Stimulated activated CD4-positive, alpha-beta T cell treated with anti-CD3 and anti-CD28 coated beads, Interleukin-15, amount 100 ng/mL, for 48 hours (primary cell): ENCODE results near the gene CDHR2.
"Not testable (repeated sequence)": the region's sequence is repeated elsewhere in the genome, so short reads cannot be mapped to it uniquely, and the experiment has no call there.

Experiments
- DNase-seq, 2 donors: peaks; one replicate each; pipeline ENCODE4 v3.0.0-alpha.2; 2020; ENCODE audit warnings: low read depth in 2 of 2

The CDHR2 gene

DNA sequence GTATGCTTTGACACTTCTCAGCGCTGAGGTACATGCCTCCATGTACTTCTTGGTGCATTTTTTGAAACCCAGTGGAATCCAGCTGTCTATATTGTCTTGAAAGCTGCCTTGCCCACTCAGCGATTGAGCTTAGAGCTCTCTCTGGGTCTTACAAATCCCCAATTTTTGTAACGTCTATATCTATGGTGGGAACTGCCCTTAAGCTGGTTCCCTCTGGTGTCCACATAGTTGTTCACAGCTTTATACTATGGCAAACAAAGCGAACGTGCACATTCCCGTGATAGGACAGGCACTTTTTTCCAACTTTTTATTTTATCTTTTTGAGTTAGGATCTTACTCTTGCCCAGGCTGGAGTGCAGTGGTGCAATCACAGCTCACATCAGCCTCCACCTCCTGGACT is 20.9 kb downstream of the CDHR2 start:
- no peak for DNase-seq

DNA sequence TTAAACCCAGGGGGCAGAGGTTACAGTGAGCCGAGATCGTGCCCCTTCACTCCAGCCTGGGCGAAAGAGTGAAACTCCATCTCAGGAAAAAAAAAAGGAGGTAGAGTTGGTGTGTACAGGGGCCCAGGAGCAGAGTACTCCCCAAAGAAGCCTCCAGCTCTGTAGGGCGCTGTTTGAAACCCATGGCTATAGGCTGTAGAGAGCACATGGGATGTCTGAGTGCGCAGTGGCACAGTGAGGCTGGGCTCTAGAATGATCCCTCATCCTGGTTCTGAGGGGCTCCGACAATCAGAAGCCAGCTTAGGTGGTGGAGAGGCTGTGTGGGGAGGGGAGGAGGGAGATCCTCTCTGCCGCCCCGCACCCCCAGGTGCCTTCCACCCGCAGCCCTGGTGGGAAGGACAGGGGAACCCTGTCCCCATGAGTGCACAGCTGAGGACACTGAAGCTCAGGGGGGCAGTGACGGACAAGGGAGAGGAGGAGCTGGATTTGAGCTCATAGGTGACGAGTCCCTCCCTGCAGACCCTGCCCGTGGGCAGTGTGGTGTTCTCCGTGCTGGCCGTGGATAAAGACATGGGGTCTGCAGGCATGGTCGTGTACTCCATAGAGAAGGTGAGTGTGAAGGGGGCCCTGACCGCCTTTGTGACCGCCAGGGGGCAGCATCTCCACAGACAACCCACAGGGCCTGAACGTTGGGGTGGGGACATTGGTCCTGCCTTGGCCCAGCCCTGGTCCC is 24.6 kb downstream of the CDHR2 start:
- DNase-seq, result peak; percentile 52 to 73

DNA sequence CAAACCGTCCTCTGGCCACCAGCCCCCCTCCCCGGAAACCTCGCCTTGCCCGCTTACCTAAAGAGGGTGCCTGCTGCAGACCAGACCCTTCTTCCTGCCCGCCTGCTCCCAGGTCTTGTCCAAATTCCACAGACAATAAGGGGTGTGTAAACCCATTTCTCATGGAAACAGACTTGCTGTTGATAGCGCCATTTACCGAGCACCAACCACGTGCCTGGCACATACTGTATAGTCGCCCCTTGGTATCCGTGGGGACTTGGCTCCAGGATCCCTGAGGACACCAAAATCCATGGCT is 25.1 kb downstream of the CDHR2 start:
- no peak for DNase-seq

DNA sequence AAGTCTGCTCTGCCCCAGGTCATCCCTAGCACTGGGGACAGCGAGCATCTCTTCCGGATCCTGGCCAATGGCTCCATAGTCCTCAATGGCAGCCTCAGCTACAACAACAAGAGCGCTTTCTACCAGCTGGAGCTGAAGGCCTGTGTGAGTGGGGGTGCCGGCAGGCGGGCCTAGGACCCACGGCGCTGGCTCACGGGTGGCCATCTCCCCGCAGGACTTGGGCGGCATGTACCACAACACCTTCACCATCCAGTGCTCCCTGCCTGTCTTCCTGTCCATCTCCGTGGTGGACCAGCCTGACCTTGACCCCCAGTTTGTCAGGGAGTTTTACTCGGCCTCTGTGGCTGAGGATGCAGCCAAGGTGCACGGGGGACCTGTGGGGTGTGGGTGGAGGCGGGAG is 25.9 kb downstream of the CDHR2 start:
- no peak for DNase-seq

DNA sequence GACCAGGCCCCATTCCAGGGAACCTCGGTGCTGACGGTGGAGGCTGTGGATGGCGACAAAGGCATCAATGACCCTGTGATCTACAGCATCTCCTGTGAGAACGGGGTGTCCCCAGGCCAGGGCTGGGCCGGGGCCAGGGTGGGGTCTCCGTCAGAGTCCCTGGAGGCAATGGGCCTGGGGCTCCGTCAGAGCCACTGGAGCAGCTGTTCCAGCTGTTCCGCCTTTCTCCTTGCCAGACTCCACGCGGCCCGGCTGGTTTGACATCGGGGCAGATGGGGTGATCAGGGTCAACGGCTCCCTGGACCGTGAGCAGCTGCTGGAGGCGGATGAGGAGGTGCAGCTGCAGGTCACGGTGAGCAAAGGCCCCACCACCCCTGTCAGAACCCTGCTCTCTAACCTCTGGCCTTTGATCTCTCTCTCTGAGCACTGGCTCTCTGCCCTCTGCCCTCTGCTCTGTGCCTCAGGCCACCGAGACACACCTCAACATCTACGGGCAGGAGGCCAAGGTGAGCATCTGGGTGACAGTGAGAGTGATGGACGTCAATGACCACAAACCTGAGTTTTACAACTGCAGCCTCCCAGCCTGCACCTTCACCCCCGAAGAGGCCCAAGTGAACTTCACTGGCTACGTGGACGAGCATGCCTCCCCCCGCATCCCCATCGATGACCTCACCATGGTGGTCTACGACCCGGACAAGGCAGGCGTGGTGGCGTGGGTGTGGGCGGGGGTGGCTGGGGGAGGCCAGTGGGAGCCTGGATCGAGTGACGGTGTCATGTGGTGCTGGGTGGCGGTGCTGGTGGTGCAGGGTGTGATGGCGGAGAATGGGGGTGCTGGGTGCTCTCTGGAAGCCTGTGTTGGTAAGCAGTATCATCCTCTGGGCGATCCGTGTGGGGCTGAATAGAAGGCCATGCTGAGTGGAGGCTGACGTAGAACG is 26.6 kb downstream of the CDHR2 start:
- DNase-seq, result no peak

DNA sequence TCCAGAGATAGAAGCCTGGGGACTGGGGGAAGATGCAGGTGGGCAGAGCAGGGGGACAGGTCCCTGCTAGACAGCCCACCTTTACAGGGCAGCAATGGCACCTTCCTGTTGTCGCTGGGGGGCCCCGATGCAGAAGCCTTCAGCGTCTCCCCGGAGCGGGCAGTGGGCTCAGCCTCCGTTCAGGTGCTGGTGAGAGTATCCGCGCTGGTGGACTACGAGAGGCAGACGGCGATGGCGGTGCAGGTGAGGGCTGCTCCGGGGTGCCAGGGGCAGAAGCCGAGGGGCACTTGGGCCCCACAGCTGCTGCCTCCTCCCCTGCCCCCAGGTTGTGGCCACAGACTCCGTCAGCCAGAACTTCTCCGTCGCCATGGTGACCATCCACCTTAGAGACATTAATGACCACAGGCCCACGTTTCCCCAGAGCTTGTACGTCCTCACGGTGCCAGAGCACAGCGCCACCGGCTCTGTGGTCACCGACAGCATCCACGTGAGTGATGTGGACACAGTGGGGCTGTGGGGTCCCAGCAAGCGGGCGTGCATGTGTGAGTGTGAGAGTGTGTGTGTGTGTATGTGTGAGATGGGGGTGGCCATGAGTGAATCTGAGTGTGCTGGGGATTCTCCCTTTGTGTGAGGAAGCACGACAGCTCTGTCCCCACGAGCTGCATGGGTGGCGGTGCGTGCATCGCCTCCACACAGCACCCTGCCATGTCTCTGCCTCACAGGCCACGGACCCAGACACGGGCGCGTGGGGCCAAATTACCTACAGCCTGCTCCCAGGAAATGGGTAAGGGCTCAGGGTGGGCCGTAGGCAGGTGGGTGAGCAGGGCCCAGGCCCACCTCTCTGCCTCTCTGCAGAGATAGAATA is 28.4 kb downstream of the CDHR2 start:
- no peak for DNase-seq

DNA sequence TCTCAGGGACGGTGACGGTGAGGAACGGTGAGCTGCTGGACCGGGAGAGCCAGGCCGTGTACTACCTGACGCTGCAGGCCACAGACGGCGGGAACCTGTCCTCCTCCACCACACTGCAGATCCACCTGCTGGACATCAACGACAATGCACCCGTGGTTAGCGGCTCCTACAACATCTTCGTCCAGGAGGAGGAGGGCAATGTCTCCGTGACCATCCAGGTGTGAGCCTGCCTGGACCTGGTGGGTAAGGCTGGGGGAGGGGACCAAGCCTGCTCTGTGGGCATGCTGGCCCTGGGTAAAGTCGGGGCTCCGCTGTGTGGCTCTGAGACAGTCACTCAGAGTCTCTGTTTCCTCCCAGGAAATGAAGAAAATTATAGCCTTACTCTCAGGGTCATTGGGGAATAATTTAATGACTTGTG is 29.3 kb downstream of the CDHR2 start:
- no peak for DNase-seq

DNA sequence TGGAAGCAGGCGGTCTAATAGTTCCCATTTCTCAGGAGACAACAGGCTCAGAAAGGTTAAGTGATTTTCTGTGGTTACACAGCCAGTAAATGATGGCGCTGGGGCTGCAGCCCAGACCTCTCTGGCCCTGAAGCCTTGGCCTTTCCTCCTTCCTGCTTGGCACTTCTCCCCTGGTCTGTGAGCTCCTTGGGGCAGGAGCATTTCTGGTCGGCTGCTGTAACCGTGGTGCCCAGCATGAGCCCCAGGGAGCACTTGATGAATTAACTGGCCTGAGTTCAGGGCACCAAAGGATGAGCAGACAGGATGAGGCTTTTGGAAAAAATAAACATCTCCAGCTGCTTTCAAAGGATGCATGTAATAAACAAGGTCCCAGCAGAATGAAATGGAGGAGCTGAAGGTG is 30.2 kb downstream of the CDHR2 start:
- DNase-seq, result no peak

DNA sequence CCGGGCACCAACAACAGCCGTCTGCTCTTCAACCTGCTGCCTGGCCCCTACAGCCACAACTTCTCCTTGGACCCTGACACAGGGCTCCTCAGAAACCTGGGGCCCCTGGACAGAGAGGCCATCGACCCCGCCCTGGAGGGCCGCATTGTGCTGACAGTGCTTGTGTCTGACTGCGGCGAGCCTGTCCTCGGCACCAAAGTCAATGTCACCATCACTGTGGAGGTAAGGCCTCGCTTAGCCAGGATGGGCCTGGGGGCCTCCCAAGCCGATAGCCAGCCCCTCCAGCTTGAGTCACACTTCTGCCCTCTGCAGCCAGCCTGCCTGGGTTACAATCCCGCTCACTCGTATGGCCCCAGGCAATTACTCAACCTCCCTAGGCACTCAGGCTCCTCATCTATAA is 32.2 kb downstream of the CDHR2 start:
- DNase-seq, result no peak

DNA sequence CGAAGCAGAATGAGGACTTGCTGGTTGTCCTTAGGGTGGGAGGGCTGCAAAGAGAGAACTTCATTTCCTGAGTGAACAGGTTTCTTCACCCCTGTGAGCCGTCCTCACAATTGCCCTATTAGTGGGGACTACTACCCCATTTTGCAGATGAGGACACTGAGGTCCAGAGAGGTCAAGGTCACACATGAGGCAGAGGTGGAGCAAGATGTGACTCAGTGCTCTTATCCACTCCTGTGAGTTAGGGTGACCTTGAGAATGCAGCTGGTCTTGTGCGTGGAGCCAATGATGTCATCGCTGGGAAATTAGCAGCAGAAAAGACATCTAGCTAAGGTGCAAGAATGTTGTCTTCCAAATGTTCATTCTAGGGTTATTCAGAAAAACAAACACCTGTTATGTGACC is 33.9 kb downstream of the CDHR2 start:
- no peak for DNase-seq

DNA sequence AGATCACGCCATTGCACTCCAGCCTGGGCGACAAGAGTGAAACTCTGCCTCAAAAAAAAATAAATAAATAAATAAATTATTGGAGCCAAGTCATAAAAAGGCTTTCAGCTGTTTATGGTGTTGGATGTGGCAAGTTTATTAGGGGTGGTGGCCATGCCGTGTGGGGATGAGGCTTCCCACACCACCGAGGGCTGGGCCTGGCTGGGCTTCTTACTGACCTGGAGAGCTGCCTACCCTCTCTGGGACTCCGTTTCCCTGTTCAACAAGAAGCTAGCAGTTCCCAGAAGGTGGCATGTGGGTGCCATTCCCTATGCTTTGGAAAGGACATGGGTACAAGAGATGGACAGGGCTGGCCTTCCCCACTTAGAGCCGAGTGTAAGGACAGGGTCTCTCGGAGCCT is 38.3 kb downstream of the CDHR2 start:
- DNase-seq, result no peak

DNA sequence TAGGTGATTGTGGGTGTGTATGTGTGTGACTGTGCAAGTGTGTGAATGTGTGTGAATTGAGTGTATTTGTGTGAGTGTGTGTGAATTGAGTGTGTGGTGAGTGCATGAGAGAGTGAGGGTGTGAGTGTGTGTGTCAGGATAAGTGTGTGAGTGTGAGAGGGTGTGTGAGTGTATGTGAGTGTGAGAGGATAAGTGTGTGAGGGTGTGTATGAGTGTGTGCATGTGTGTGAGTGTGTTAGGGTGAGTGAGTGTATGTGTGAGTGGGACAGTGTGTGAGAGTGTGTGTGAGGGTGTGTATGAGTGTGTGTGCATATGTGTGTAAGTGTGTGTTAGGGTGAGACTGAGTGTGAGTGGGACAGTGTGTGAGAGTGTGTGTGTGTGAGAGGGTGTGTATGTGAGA is 39.2 kb downstream of the CDHR2 start:
- no peak for DNase-seq

DNA sequence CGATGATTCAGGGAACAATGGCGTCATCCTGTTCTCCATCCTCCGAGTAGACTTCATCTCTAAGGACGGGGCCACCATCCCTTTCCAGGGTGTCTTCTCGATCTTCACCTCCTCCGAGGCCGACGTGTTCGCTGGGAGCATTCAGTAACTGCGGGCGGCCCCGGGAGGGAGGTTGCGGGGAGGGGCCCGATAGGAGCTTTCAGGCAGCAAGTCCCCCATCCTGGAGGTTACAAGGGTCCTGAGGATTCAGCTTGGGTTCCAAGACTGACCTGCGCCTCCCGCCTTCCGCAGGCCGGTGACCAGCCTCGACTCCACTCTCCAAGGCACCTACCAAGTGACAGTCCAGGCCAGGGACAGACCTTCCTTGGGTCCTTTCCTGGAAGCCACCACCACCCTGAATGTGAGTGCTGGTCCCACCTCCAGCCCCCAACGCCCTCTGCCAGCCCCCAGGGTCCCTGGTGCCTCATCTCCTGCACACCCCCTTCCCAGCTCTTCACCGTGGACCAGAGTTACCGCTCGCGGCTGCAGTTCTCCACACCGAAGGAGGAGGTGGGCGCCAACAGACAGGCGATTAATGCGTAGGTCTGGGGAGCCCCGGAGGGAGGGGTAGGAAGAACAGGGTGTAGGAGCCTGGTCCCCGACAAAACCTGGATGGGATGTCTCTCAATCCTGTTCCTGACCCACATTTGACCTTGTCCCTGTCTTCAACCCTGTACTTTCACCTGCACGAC is 40.1 kb downstream of the CDHR2 start:
- no peak for DNase-seq

DNA sequence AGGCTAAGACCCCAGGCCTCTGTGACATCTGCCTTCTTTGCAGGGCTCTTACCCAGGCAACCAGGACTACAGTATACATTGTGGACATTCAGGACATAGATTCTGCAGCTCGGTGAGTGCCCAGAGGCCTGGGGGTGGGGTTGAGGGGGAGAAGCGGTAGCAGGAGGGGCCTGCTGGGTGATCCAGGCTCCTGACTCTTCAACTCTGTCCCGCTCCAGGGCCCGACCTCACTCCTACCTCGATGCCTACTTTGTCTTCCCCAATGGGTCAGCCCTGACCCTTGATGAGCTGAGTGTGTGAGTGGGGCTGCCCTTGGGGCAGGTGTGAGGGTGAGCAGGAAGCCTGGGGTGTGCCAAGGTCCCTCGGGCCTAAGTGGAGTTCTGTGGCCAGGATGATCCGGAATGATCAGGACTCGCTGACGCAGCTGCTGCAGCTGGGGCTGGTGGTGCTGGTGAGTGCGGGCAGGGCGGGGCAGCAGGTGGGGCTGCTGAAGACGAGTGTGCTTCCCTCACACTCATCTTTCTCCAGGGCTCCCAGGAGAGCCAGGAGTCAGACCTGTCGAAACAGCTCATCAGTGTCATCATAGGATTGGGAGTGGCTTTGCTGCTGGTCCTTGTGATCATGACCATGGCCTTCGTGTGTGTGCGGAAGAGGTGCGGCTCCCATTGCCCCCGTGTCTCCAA is 41.0 kb downstream of the CDHR2 start:
- no peak for DNase-seq

DNA sequence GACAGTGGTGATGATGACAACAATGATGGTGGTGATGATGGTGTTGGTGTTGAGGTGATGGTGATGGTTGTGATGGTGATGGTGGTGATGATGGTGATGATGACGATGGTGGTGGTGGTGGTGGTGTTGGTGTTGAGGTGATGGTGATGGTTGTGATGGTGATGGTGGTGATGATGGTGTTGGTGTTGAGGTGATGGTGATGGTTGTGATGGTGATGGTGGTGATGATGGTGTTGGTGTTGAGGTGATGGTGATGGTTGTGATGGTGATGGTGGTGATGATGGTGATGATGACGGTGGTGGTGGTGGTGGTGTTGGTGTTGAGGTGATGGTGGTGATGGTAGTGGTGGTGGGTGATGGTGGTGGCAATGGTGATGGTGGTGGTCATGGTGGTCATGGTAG is 42.5 kb downstream of the CDHR2 start:
- DNase-seq, result not testable (repeated sequence)

DNA sequence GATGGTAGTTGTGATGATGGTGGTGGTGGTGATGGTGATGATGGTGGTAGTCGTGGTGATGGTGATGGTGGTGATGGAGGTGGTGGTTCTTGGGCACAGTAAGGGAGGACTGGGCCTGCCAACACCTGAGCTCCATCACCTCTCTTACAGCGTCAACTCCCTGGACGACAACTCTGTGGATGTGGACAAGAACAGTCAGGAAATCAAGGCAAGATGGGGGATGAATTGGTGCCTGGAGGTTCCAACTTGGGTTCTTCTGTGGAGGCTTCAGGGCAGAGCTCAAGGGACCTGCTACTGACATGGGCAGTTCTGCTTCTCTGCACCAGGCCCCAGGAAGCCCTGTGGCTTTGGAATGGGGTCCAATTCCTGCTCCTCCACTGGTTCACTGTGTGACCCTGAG is 43.4 kb downstream of the CDHR2 start:
- DNase-seq, result no peak

DNA sequence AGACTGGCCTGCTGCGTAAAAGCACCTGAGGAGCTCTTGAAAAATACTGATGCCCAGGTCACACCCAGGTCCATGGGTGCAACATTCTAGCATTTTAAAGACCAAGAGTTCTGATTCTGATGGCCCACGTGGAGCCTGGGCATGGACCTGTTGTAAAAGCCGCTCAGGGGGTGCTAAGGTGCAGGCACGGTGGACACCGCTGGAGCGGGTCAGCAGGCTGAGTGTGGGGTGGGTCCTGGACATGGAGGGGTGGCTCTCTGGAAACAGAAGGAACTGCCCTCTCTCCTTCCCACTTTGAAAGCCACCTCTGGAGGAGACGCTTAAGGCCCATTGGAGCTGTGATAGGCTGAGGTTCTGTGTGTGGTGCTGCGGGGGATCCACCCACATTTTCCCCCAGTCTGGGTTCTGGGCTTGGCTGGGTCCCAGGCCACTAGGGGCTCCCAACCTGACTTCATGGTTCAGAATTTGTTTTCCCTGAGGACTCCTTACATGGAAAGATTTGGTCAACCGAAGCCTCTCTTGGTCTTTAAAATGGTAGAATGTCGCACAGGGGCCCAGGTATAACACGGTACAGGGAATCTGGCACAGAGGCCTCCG is 44.2 kb downstream of the CDHR2 start:
- no peak for DNase-seq

DNA sequence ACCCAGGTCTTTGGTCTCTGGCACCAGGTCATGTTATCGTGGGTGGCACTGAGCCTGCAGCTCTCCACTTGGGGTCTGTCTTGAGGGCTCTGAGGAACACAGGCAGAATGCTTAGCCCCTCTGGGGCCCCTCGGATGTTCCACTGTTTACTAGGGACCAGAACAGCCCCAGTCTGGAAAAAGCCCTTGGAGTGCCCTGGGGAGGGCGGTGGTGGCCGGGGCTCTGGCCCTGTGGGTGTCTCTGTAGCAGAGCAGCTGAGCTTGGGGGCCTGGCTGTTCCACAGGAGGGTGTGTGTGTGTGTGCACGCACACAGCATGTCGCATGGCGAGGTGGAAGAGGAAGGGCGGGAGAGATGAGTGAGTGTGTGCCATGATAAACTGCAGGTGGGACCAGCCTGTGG is 45.4 kb downstream of the CDHR2 start:
- no peak for DNase-seq

DNA sequence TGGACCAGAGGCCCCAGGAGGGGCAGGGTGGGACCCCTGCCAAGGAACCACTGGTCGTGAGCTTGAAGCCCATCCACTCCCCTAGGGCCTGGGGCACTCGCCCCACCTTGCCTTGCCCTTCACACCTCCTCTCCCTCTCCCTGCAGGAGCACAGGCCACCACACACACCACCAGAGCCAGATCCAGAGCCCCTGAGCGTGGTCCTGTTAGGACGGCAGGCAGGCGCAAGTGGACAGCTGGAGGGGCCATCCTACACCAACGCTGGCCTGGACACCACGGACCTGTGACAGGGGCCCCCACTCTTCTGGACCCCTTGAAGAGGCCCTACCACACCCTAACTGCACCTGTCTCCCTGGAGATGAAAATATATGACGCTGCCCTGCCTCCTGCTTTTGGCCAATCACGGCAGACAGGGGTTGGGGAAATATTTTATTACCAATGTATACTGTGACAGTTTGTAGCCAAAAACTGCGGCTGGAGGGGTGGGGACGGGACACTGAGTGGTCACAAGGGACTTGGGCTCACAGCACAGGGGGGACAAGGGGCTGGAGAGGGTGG is 46.3 kb downstream of the CDHR2 start:
- no peak for DNase-seq

DNA sequence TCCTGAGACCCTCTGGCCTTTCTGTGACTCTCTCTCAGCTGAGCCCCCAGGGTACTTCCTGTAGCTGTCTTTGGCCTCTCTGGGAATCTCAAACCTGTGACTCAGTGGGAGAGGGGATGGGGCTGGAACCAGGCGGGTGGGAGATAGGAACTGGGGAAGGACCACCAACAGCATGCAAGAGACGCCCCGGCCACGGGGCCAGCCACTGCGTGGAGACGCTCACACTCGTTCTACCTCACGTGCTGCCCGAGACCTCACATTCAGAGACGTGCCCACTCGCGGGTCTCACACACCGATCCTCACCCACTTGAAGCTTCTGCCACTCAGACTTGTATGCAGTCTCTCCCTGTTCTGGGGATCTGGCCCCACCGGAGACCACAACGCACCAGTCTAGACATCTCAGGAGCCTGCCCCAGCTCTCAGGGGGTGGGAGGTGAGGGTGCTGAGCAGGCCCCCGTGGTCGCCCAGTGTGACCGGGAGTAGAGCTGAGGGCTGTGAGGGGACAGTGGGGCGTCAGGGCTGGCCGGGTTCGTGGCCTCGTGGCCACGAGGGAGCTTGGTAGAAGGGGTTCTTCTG is 47.0 kb downstream of the CDHR2 start:
- DNase-seq, result no peak
